Measurements from ENCODE around the gene HDAC2. TPM values are rescaled to one million over a fixed set of nuclear protein-coding genes. Genes with fewer than 3 reads are reported as not detected.
"Not testable (repeated sequence)": the region's sequence is repeated elsewhere in the genome, so short reads cannot be mapped to it uniquely, and the experiment has no call there.

Gene HDAC2
- total and polyA plus RNA-seq, 2 experiments from 2014 or later: 343 to 355 TPM

DNA sequence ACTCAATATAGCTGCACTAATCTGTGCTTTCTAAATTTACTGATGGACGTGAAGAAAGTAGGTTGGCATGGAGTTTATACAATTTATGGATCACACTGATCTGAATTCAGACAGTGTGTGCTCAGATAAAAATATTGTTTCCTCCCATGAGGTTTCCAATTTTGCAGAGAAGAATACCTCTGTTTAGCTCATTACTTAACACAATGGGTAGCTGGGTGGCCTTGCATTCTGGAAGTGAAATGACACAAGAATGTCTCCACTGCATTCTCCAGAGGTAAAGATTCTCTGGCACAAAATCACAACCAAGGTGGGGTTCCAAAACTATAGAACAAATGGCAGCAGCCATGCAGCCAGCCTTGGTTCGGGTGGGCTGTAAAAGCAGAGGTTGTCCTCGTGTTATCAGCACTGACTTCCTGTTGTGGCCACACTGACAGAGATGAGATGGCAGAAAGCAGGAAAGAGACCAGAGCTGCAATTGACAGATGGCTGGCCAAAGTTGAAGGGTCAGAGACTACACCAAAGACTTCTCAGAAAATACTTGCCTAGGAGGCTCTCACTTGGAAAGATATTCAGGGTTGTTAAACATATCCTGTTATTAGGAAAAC, 50.2 kb downstream of the HDAC2 start (continued):
- TF ChIP-seq ZNF331 (CRISPR knock-in tag; IDR thresholded peaks at IDR 0.05; ENCODE audit: low read depth) (no peak), STAT1 (IDR thresholded peaks at IDR 0.05; ENCODE audit: unreplicated experiment) (no peak), NANOG (IDR thresholded peaks at IDR 0.05; ENCODE audit: borderline replicate concordance) (no peak)
- TF ChIP-seq, protein P1, sequence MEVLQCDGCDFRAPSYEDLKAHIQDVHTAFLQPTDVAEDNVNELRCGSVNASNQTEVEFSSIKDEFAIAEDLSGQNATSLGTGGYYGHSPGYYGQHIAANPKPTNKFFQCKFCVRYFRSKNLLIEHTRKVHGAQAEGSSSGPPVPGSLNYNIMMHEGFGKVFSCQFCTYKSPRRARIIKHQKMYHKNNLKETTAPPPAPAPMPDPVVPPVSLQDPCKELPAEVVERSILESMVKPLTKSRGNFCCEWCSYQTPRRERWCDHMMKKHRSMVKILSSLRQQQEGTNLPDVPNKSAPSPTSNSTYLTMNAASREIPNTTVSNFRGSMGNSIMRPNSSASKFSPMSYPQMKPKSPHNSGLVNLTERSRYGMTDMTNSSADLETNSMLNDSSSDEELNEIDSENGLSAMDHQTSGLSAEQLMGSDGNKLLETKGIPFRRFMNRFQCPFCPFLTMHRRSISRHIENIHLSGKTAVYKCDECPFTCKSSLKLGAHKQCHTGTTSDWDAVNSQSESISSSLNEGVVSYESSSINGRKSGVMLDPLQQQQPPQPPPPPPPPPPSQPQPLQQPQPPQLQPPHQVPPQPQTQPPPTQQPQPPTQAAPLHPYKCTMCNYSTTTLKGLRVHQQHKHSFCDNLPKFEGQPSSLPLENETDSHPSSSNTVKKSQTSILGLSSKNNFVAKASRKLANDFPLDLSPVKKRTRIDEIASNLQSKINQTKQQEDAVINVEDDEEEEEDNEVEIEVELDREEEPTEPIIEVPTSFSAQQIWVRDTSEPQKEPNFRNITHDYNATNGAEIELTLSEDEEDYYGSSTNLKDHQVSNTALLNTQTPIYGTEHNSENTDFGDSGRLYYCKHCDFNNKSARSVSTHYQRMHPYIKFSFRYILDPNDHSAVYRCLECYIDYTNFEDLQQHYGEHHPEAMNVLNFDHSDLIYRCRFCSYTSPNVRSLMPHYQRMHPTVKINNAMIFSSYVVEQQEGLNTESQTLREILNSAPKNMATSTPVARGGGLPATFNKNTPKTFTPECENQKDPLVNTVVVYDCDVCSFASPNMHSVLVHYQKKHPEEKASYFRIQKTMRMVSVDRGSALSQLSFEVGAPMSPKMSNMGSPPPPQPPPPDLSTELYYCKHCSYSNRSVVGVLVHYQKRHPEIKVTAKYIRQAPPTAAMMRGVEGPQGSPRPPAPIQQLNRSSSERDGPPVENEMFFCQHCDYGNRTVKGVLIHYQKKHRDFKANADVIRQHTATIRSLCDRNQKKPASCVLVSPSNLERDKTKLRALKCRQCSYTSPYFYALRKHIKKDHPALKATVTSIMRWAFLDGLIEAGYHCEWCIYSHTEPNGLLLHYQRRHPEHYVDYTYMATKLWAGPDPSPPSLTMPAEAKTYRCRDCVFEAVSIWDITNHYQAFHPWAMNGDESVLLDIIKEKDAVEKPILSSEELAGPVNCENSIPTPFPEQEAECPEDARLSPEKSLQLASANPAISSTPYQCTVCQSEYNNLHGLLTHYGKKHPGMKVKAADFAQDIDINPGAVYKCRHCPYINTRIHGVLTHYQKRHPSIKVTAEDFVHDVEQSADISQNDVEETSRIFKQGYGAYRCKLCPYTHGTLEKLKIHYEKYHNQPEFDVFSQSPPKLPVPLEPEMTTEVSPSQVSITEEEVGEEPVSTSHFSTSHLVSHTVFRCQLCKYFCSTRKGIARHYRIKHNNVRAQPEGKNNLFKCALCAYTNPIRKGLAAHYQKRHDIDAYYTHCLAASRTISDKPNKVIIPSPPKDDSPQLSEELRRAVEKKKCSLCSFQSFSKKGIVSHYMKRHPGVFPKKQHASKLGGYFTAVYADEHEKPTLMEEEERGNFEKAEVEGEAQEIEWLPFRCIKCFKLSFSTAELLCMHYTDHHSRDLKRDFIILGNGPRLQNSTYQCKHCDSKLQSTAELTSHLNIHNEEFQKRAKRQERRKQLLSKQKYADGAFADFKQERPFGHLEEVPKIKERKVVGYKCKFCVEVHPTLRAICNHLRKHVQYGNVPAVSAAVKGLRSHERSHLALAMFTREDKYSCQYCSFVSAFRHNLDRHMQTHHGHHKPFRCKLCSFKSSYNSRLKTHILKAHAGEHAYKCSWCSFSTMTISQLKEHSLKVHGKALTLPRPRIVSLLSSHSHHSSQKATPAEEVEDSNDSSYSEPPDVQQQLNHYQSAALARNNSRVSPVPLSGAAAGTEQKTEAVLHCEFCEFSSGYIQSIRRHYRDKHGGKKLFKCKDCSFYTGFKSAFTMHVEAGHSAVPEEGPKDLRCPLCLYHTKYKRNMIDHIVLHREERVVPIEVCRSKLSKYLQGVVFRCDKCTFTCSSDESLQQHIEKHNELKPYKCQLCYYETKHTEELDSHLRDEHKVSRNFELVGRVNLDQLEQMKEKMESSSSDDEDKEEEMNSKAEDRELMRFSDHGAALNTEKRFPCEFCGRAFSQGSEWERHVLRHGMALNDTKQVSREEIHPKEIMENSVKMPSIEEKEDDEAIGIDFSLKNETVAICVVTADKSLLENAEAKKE (CRISPR knock-in tag; IDR thresholded peaks at IDR 0.05): no peak

DNA sequence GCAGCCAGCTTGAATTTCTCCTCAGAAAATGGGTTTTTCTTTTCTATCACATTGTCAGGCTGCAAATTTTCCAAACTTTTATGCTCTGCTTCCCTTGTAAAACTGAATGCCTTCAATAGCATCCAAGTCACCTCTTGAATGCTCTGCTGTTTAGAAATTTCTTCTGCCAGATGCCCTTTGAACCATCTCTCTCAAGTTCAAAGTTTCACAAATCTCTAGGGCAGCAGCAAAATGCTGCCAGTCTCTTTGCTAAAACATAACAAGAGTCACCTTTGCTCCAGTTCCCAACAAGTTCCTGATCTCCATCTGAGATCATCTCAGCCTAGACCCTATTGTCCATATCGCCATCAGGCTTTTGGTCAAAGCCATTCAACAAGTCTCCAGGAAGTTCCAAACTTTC, 60.7 kb downstream of the HDAC2 start:
- not testable (repeated sequence) for ATAC-seq; H3K9me3 Mint-ChIP-seq; H3K27me3 Mint-ChIP-seq (ENCODE audit: insufficient read depth, low read depth, poor library complexity)

More for the DNA sequence above, 60.7 kb downstream of the HDAC2 start:
- not testable (repeated sequence) for H3K4me1 ChIP-seq (ENCODE audit: insufficient read depth); H3K4me1 Mint-ChIP-seq; DNase-seq (ENCODE audit: low spot score); H2AFZ ChIP-seq; H3K27ac ChIP-seq (ENCODE audit: low read depth); H3K36me3 ChIP-seq (ENCODE audit: insufficient read depth); H3F3A ChIP-seq (replicated peaks; ENCODE audit: low read depth); H3K9me2 ChIP-seq (ENCODE audit: insufficient read depth); H3K4me3 ChIP-seq; H3K27me3 ChIP-seq (ENCODE audit: insufficient read depth); H3K4me2 ChIP-seq; H3K4me3 Mint-ChIP-seq; H3K79me2 ChIP-seq (replicated peaks; ENCODE audit: insufficient read depth); H3K36me3 Mint-ChIP-seq (ENCODE audit: low read depth); H3K27ac Mint-ChIP-seq; H4K20me1 ChIP-seq (replicated peaks; ENCODE audit: insufficient read depth)
